Fibroblast of lung (primary cell): ENCODE data around the gene SMIM24. TPM values are rescaled to one million over a fixed set of nuclear protein-coding genes. Genes with fewer than 3 reads are reported as not detected.

Experiments
- DNase-seq, 2 donors: peaks; one replicate each; pipeline versions ENCODE4 v3.0.0 to v3.0.0-alpha.2; 2010; ENCODE audit warnings: low read depth in 2 of 2
- H2AFZ ChIP-seq: 2 replicates; pipeline ENCODE4 v1.5.1; 2012; ENCODE audit warnings: low read length, control low read depth, inconsistent platforms
- H3K27ac ChIP-seq: 2 replicates; pipeline ENCODE4 v1.5.1; 2011; ENCODE audit warnings: low read length, control low read depth; ENCODE audit not compliant: insufficient read depth
- H3K27me3 ChIP-seq: 2 replicates; pipeline ENCODE4 v1.5.1; 2011; ENCODE audit warnings: mild to moderate bottlenecking, low read length; ENCODE audit not compliant: control insufficient read depth, insufficient read depth
- H3K36me3 ChIP-seq: 2 replicates; pipeline ENCODE4 v1.5.1; 2011; ENCODE audit warnings: low read length; ENCODE audit not compliant: control insufficient read depth, insufficient read depth
- H3K4me1 ChIP-seq: 2 replicates; pipeline ENCODE4 v1.5.1; 2011; ENCODE audit warnings: low read length; ENCODE audit not compliant: control insufficient read depth, insufficient read depth; ENCODE audit errors: extremely low read depth
- H3K4me2 ChIP-seq: 2 replicates; pipeline ENCODE4 v1.5.1; 2011; ENCODE audit warnings: low read length, control low read depth; ENCODE audit not compliant: insufficient read depth; ENCODE audit errors: extremely low read depth
- H3K4me3 ChIP-seq, 4 experiments: fragments of 200-600 bp in 1 of 4; sonication (generic) in 1 of 4; replicated peaks in 1 of 4; 2 replicates each; pipeline ENCODE4 v1.5.1; 2011 to 2016; ENCODE audit warnings: low read length in 4 of 4, low read depth in 3 of 4, mild to moderate bottlenecking in 3 of 4, control low read depth in 2 of 4, inconsistent platforms in 1 of 4, mixed read lengths in 1 of 4; ENCODE audit not compliant: insufficient read depth in 1 of 4; ENCODE audit errors: control extremely low read depth in 1 of 4
- H3K79me2 ChIP-seq: 2 replicates; pipeline ENCODE4 v1.5.1; 2012; ENCODE audit warnings: mild to moderate bottlenecking, low read length, inconsistent platforms; ENCODE audit not compliant: control insufficient read depth, insufficient read depth
- H3K9ac ChIP-seq: 2 replicates; pipeline ENCODE4 v1.5.1; 2011; ENCODE audit warnings: mild to moderate bottlenecking, low read length, control low read depth; ENCODE audit not compliant: insufficient read depth
- H3K9me3 ChIP-seq: 2 replicates; pipeline ENCODE4 v1.5.1; 2012; ENCODE audit warnings: low read depth, low read length; ENCODE audit not compliant: control insufficient read depth, insufficient read depth
- H4K20me1 ChIP-seq: 2 replicates; pipeline ENCODE4 v1.5.1; 2011; ENCODE audit warnings: low read length; ENCODE audit not compliant: control insufficient read depth, insufficient read depth; ENCODE audit errors: extremely low read depth
- CTCF ChIP-seq, 2 donors: IDR thresholded peaks in 1 of 2; conservative IDR thresholded peaks in 1 of 2; 1 replicate in 1 of 2; 2 replicates in 1 of 2; pipeline ENCODE4 v1.5.1; 2011 to 2012; ENCODE audit warnings: low read length in 2 of 2, control low read depth in 1 of 2, inconsistent platforms in 1 of 2, low read depth in 1 of 2, mild to moderate bottlenecking in 1 of 2
- EZH2 ChIP-seq: IDR thresholded peaks from 2 replicates; pipeline ENCODE4 v1.5.1; 2012; ENCODE audit warnings: low read length, control low read depth, mild to moderate bottlenecking; ENCODE audit errors: missing control alignments
- polyA plus RNA-seq, 2 donors: library from polyadenylated mRNA; depleted of rRNA in 1 of 2; stranded (reverse) in 1 of 2; unstranded in 1 of 2; fragments of >200 nt; gene quantifications; 2 replicates each; pipeline ENCODE4 v1.2.1, GENCODE V29; 2011 to 2012; ENCODE audit warnings: missing spikeins in 1 of 2
- total RNA-seq: library from RNA; depleted of rRNA; stranded (reverse); fragments of >200 nt; gene quantifications from 2 replicates; pipeline ENCODE4 v1.2.1, GENCODE V29; 2014

Gene SMIM24
- total and polyA plus RNA-seq, 2 donors (not counting 1 experiment from before 2014, with no cell fraction given), result not detected

DNA sequence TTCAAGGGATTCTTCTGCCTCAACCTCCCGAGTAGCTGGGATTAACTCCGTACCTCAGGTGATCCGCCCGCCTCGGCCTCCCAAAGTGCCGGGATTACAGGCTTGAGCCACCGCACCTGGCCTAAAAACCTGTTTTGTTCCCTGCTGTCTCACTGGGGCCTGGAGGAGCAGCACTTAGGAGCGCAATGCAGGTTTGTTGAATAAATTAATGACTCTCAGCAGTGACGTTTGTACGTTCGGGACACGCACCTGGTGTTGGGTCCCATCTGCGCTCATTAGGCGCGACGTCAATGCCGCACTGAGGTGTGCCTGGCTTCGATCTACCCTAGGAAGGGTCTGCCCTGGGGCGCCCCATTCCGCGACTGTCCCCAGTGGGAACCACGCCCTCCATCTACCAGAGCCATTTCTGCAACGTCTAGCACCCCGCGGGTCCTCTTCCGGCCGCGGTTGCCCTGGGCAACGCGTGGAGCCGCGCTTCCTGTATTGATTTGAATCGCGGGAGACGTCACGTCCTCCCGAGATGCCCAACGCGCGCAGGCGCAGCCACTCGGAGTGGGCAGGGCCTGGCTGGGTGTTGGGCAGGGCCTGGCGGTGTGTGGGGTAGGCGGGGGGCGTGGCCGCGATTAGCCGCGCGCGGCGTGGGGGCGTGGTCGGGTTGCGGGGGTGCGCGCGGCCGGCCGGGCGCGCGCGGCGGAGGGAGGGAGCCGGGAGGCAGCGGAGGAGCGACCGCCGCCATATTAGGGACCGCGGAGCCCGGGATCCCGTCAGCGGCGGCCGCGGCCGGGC lies 25.5 kb upstream of the SMIM24 start, which contains the start of gene FZR1:
Gene FZR1 (plus strand): TSS at position 714 of the 786 bp plus-strand sequence. CDS start 16,679 bp downstream, outside the sequence.
- Histone ChIP-seq H3K4me2 (peak within 1 kb of the TSS; percentile 98), H3K4me1 (peaks cover 2% of the 10 kb centered on the region), H3K9ac (peak within 1 kb of the TSS; percentile 89), H3K79me2 (peaks cover 45% of the 10 kb centered on the region), H3K4me3 (peak within 1 kb of the TSS; percentile 82 to 93 (median 86)), H3K27ac (peak within 1 kb of the TSS; percentile 90), H3K36me3 (peaks cover 9% of the 10 kb centered on the region), H3K27me3 (no peaks in the 10 kb centered on the region), H2AFZ (peak within 1 kb of the TSS; percentile 98), H3K9me3 (no peaks in the 10 kb centered on the region), H4K20me1 (no peaks in the 10 kb centered on the region)
- TF ChIP-seq EZH2, result no peak
- TF ChIP-seq CTCF (conservative IDR thresholded peaks at IDR 0.05 in 1 of 2, IDR thresholded peaks at IDR 0.05 in 1 of 2; ENCODE audit: low read depth in 1 of 2, low read length in 2 of 2), result no peak
- DNase-seq, result peak; percentile 97 to 98

GRCh38 chr19:3504735-3505134 lies 24.4 kb upstream of the SMIM24 start:
- H2AFZ ChIP-seq, result no peak overlapping the region

More at GRCh38 chr19:3504735-3505134, 24.4 kb upstream of the SMIM24 start:
- Histone ChIP-seq H3K27me3 (no peaks in the 10 kb centered on the region), H3K9me3 (no peaks in the 10 kb centered on the region), H4K20me1 (no peaks in the 10 kb centered on the region), H3K9ac (no peak overlapping the region), H3K27ac (no peak overlapping the region), H3K4me3 (no peak overlapping the region), H3K36me3 (peaks cover 6% of the 10 kb centered on the region), H3K4me2 (no peak overlapping the region), H3K4me1 (peaks cover 5% of the 10 kb centered on the region), H3K79me2 (peaks cover 41% of the 10 kb centered on the region)
- no peak for TF ChIP-seq CTCF (conservative IDR thresholded peaks at IDR 0.05 in 1 of 2, IDR thresholded peaks at IDR 0.05 in 1 of 2; ENCODE audit: low read depth in 1 of 2, low read length in 2 of 2)
- TF ChIP-seq EZH2, result no peak
- no peak for DNase-seq
